ENCODE data around the gene CARD6.
"Not testable (repeated sequence)": the region's sequence is repeated elsewhere in the genome, so short reads cannot be mapped to it uniquely, and the experiment has no call there.

Gene CARD6

DNA sequence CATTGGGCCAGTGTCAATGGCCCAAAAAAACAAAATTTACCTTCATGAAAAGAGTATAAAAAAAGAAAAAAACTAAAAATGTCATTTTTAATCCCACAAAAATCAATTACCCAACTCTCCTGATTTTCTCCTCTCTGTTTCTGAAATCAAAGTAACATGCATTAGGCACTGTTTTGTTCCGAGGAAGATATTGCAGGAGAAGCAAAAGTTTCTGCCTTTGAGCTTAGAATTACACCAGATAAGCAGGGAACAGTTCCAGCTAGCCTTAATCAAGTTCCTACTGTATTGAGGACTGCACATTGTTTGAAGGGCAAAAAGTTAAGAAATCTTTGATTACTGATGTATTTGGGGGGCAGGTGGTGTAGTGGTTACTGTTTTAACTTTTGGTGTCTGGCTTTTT is 41.9 kb upstream of the CARD6 start:
- Histone ChIP-seq H3K4me1 (ENCODE audit: control insufficient read depth, insufficient read depth, low read length) (peaks cover 3% of the 10 kb centered on the region), H3K27me3 (ENCODE audit: control insufficient read depth in 1 of 2, insufficient read depth in 2 of 2, low read length in 2 of 2) (no peaks in the 10 kb centered on the region), H3K27ac (ENCODE audit: low read length) (no peak overlapping the region), H3K36me3 (ENCODE audit: control insufficient read depth in 2 of 2, insufficient read depth in 2 of 2, low read length in 2 of 2) (no peaks in the 10 kb centered on the region), H3K9ac (ENCODE audit: low read length in 2 of 2) (peak overlapping the region; percentile 31 to 89), H3K9me3 (ENCODE audit: control insufficient read depth in 2 of 2, low read length in 2 of 2) (no peaks in the 10 kb centered on the region), H3K4me3 (ENCODE audit: low read length in 2 of 2) (peak overlapping the region; percentile 81 to 97)

DNA sequence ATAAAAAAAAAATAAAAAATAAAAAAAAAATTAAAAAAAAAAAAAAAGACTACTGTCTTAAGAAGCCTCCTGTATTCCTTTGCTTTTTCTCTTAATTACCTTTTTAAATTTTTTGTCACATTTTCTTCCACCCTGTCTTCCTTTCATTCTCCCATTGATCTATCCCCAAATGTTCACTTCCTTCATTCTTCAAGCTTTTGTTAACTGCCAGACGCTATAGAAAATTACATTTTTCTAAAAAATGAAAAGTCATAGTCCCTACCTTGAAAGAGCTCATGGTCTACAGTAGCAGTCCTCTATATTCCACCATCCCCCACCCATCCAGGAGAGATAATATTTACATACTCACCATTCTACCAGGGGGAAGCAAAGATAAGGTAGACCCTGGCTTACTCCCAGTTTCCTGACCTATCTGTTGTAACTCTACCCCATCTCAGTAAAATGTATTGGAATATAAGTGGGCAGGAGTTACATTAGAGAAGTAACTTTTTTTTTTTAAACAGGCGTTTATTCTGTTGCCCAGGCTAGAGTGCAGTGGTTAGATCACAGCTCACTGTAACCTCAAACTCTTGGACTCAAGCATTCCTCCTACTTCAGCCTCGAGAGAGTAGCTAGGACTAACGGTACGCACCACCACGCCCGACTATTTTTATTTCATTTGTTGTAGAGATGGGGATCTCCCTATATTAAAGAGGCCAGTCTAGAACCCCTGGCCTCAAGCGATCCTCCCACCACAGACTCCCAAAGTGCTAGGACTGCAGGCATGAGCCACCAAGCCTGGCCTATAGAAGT is 39.2 kb upstream of the CARD6 start:
- Histone ChIP-seq H3K27ac (ENCODE audit: low read length) (no peak overlapping the region), H3K9ac (ENCODE audit: low read length in 2 of 2) (no peak overlapping the region), H3K4me3 (ENCODE audit: low read length in 2 of 2) (no peak overlapping the region), H3K27me3 (ENCODE audit: control insufficient read depth in 1 of 2, insufficient read depth in 2 of 2, low read length in 2 of 2) (no peaks in the 10 kb centered on the region), H3K4me1 (ENCODE audit: control insufficient read depth, insufficient read depth, low read length) (peaks cover 3% of the 10 kb centered on the region), H3K36me3 (ENCODE audit: control insufficient read depth in 2 of 2, insufficient read depth in 2 of 2, low read length in 2 of 2) (no peaks in the 10 kb centered on the region), H3K9me3 (ENCODE audit: control insufficient read depth in 2 of 2, low read length in 2 of 2) (no peaks in the 10 kb centered on the region)

DNA sequence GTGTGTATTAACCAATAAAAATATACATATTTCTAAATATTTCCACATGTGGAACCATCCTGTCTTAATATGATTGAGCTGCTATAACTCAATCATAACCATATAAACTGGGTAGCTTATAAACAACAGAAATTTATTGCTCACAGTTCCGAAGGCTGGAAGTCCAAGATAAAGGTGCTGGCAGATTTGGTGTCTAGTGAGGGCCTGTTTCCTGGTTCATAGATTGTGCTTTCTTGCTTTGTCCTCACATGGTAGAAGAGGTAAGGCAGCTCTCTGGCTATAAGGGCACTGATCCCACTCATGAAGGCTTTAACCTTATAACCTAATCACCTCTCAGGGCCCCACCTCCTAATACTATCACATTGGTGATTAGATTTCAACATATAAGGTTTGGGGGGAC is 29.0 kb upstream of the CARD6 start:
- Histone ChIP-seq H3K4me1 (ENCODE audit: control insufficient read depth, insufficient read depth, low read length) (no peaks in the 10 kb centered on the region), H3K27me3 (ENCODE audit: control insufficient read depth in 1 of 2, insufficient read depth in 2 of 2, low read length in 2 of 2) (no peaks in the 10 kb centered on the region), H3K36me3 (ENCODE audit: control insufficient read depth in 2 of 2, insufficient read depth in 2 of 2, low read length in 2 of 2) (no peaks in the 10 kb centered on the region), H3K9ac (ENCODE audit: low read length in 2 of 2) (no peak overlapping the region), H3K27ac (ENCODE audit: low read length) (no peak overlapping the region), H3K9me3 (ENCODE audit: control insufficient read depth in 2 of 2, low read length in 2 of 2) (no peaks in the 10 kb centered on the region), H3K4me3 (ENCODE audit: low read length in 2 of 2) (no peak overlapping the region)

DNA sequence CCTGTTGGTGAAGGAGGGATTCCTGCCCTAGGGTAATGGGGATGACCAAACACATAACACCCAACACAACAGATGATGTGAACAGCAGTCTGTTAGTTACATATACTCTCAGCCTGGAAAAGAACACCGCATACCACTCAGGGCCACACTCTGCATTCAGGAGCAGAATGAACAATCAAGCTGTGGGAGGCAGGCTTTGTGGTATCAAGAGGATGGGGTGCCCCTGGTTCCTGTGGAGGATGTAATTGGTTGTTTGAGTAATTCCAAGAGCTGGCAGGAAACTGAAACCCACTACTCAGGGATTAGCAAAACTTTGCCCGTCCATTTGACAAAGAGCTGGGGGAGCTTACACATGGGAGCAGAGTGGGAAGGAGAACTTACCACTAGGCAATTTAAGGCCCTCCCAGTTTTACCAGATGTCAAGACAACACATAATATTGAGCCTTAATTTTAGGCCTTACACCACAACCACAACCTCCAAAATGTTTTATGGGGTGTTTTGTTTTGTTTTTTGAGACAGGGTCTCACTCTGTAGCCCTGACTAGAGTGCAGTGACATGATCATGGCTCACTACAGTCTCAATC is 27.4 kb upstream of the CARD6 start:
- Histone ChIP-seq H3K9me3 (ENCODE audit: control insufficient read depth in 2 of 2, low read length in 2 of 2) (no peaks in the 10 kb centered on the region), H3K36me3 (ENCODE audit: control insufficient read depth in 2 of 2, insufficient read depth in 2 of 2, low read length in 2 of 2) (no peaks in the 10 kb centered on the region), H3K4me1 (ENCODE audit: control insufficient read depth, insufficient read depth, low read length) (no peaks in the 10 kb centered on the region), H3K4me3 (ENCODE audit: low read length in 2 of 2) (no peak overlapping the region), H3K27me3 (ENCODE audit: control insufficient read depth in 1 of 2, insufficient read depth in 2 of 2, low read length in 2 of 2) (no peaks in the 10 kb centered on the region), H3K27ac (ENCODE audit: low read length) (no peak overlapping the region), H3K9ac (ENCODE audit: low read length in 2 of 2) (no peak overlapping the region)

DNA sequence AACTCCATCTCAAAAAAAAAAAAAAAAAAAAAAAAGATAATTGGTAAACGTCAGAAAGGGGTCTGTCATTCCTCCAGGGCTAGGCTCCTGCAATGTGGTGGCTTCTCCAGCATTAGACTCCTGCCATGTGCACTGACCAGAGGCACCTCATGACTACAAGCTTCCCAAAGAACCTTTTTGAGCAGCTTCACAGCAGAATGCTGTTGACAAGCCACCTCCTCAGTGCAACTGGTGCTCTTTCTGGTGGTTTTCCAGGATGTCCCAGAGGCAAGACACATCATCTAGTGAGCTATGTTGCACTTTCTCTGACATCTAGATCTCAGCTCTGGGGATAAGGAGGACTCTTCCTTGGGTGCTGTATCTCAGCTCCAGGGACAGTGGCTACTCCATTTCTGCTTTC is 17.7 kb upstream of the CARD6 start:
- H3K9me3 ChIP-seq (ENCODE audit: control insufficient read depth in 2 of 2, low read length in 2 of 2), result no peaks in the 10 kb centered on the region
- H3K27ac ChIP-seq (ENCODE audit: low read length), result no peak overlapping the region
- H3K27me3 ChIP-seq (ENCODE audit: control insufficient read depth in 1 of 2, insufficient read depth in 2 of 2, low read length in 2 of 2), result no peaks in the 10 kb centered on the region
- H3K36me3 ChIP-seq (ENCODE audit: control insufficient read depth in 2 of 2, insufficient read depth in 2 of 2, low read length in 2 of 2), result peaks cover 6 to 8% of the 10 kb centered on the region in 2 donors
- H3K4me3 ChIP-seq (ENCODE audit: low read length in 2 of 2), result no peak overlapping the region
- no peaks in the 10 kb centered on the region for H3K4me1 ChIP-seq (ENCODE audit: control insufficient read depth, insufficient read depth, low read length)
- H3K9ac ChIP-seq (ENCODE audit: low read length in 2 of 2), result no peak overlapping the region

DNA sequence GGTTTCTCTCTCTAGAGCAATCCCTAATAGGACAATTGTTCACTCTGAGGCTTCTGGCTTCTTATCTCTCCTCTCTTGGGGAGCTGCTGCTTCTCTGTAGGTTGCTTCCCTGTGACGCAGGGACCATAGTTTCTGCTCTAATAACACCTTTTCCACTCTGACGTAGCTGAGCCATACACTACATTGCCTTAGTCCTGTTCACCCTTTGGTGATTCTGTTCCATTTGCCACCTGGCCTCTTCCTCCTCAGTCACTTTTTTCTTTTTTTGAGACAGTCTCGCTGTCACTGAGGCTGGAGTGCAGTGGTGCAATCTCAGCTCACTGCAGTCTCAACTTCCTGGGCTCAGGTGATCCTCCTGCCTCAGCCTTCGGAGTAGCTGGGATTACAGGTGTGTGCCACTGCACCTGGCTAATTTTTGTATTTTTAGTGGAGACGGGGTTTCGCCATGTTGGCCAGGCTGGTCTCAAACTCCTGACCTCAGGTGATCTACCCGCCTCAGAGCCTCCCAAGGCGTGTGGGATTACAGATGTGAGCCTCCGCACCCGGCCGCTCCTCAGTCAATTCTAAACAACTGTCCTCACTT is 15.6 kb upstream of the CARD6 start:
- not testable (repeated sequence) for H3K27me3 ChIP-seq (ENCODE audit: control insufficient read depth in 1 of 2, insufficient read depth in 2 of 2, low read length in 2 of 2); H3K9ac ChIP-seq (ENCODE audit: low read length in 2 of 2); H3K4me3 ChIP-seq (ENCODE audit: low read length in 2 of 2); H3K9me3 ChIP-seq (ENCODE audit: control insufficient read depth in 2 of 2, low read length in 2 of 2); H3K27ac ChIP-seq (ENCODE audit: low read length); H3K4me1 ChIP-seq (ENCODE audit: control insufficient read depth, insufficient read depth, low read length)
- peaks cover 6 to 18% of the 10 kb centered on the region in 2 donors for H3K36me3 ChIP-seq (ENCODE audit: control insufficient read depth in 2 of 2, insufficient read depth in 2 of 2, low read length in 2 of 2)

DNA sequence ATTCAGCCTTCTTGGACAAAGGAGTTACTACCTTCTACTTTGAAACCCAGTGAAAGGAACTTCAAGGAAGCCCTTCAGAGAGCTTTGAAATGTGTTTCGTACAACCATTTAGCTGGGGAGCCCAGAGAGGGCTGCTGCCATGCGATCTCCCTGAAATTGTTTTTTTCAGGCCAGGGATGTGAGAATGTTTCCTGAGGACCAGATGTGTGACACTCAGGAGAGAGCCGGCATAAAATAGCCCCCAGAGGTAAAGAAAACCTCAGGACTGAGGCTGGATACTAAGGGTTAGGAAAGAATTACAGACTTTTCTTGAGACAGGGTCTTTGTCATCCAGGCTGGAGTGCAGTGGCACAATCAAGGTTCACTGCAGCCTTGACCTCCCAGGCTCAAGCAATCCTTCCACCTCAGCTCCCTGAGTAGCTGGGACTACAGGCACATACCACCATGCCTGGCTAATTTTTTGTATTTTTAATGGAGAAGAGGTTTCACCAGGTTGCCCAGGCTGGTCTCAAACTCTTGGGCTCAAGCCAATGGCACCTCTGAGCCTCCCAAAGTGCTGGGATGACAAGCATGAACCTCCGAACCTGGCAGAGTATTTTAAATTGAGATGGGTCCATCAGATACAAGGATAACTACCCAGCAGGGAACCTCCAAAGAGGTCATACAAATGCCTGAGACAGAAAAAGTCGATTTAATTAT is 14.5 kb upstream of the CARD6 start:
- no peaks in the 10 kb centered on the region for H3K27me3 ChIP-seq (ENCODE audit: control insufficient read depth in 1 of 2, insufficient read depth in 2 of 2, low read length in 2 of 2)
- H3K4me1 ChIP-seq (ENCODE audit: control insufficient read depth, insufficient read depth, low read length), result no peaks in the 10 kb centered on the region
- peaks cover 13 to 28% of the 10 kb centered on the region in 2 donors for H3K36me3 ChIP-seq (ENCODE audit: control insufficient read depth in 2 of 2, insufficient read depth in 2 of 2, low read length in 2 of 2)
- H3K9me3 ChIP-seq (ENCODE audit: control insufficient read depth in 2 of 2, low read length in 2 of 2), result no peaks in the 10 kb centered on the region
- H3K27ac ChIP-seq (ENCODE audit: low read length), result no peak overlapping the region
- H3K9ac ChIP-seq (ENCODE audit: low read length in 2 of 2), result no peak overlapping the region
- H3K4me3 ChIP-seq (ENCODE audit: low read length in 2 of 2), result no peak overlapping the region

DNA sequence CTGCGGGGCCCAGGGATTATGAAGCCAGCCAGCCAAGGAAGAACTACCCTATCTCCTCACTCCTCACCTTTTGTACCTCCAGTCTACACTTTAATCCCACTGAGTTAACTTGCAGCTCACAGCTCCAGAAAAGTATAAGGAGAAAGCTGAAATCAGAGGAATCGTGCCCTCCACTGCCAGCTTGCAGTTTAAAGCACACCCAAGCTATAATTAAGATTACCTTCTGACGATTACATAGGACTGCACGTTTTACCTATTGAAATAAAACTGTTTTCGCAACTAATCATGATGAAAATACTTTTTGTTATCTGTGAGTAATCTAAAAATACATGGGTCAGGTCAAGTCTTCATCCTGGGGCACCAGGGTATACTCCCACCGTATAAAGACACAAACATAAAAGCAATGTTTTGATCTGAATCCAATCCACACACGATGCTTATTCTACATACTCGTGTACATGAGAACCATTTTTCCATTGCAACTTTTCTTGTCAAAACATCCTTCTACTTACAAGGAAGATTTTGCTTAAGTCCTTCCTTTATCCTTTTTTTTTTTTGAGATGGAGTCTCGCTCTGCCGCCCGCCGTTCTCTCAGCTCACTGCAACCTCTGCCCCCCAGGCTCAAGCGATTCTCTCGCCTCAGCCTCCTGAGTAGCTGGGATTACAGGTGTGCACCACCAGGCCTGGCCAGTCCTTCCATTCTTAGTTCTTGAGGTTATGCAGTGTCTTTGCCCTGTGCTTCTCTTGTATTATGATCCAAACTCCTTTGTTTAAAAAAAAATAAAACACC is 13.8 kb upstream of the CARD6 start:
- H3K27me3 ChIP-seq (ENCODE audit: control insufficient read depth in 1 of 2, insufficient read depth in 2 of 2, low read length in 2 of 2), result no peaks in the 10 kb centered on the region
- H3K4me3 ChIP-seq (ENCODE audit: low read length in 2 of 2), result no peak overlapping the region
- H3K27ac ChIP-seq (ENCODE audit: low read length), result no peak overlapping the region
- H3K9me3 ChIP-seq (ENCODE audit: control insufficient read depth in 2 of 2, low read length in 2 of 2), result no peaks in the 10 kb centered on the region
- peaks cover 19 to 34% of the 10 kb centered on the region in 2 donors for H3K36me3 ChIP-seq (ENCODE audit: control insufficient read depth in 2 of 2, insufficient read depth in 2 of 2, low read length in 2 of 2)
- no peak overlapping the region for H3K9ac ChIP-seq (ENCODE audit: low read length in 2 of 2)
- H3K4me1 ChIP-seq (ENCODE audit: control insufficient read depth, insufficient read depth, low read length), result no peaks in the 10 kb centered on the region

DNA sequence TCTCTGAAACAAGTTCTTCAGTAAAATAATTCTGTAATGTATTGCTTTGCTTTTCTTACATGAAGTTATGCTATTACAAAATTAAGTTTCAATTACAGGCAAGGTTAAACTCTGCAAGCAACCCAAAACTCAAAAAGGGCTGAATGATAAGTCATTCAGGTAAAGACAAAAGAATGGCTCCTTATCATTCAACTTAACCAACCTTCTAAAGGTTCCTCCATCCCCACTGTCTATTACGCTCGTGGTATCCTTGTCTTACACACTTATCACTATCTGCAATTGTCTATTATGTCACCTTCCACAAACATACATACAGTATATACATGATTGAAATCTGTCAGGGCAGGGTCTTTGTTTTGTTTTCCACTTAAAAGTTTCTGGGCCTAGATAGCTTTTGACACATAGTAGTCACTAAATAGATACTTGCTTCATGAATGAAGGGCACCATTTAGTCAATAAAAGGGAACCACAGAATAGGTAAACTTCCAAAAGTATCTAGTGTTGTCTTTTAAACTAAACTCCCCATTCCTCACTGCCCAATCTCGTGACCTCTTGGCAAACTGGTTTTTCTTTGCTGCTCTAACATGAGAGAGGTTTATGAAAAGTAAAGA is 13.0 kb upstream of the CARD6 start:
- Histone ChIP-seq H3K4me1 (ENCODE audit: control insufficient read depth, insufficient read depth, low read length) (peaks cover 1% of the 10 kb centered on the region), H3K36me3 (ENCODE audit: control insufficient read depth in 2 of 2, insufficient read depth in 2 of 2, low read length in 2 of 2) (peaks cover 25 to 36% of the 10 kb centered on the region in 2 donors), H3K4me3 (ENCODE audit: low read length in 2 of 2) (no peak overlapping the region), H3K9me3 (ENCODE audit: control insufficient read depth in 2 of 2, low read length in 2 of 2) (no peaks in the 10 kb centered on the region), H3K27ac (ENCODE audit: low read length) (no peak overlapping the region), H3K9ac (ENCODE audit: low read length in 2 of 2) (no peak overlapping the region), H3K27me3 (ENCODE audit: control insufficient read depth in 1 of 2, insufficient read depth in 2 of 2, low read length in 2 of 2) (no peaks in the 10 kb centered on the region)

All from stomach smooth muscle (tissue), 2 donors.